PC-9 (cell line): Measurements from ENCODE around the gene FOXC2. TPM values are rescaled to one million over a fixed set of nuclear protein-coding genes. Genes with fewer than 3 reads are reported as not detected.

ENCODE experiments used
- BruUV-seq: library from RNA; stranded (reverse); fragments of 400-500 nt; replicated peaks from 2 replicates; lab custom pipeline; 2021; lab: Mats Ljungman, UMichigan
- CTCF ChIA-PET: fragments of 300-600 bp; sonication (Branson Sonifier 250); formaldehyde crosslinking; loops from one replicate; lab custom pipeline; 2022; ENCODE audit warnings: antibody characterized with exemption; lab: Charles Lee
- POLR2A ChIA-PET: fragments of 300-600 bp; sonication (Branson Sonifier 250); formaldehyde crosslinking; loops from one replicate; lab custom pipeline; 2022; ENCODE audit warnings: antibody characterized with exemption; ENCODE audit not compliant: unreplicated experiment; lab: Charles Lee
- DNase-seq, 2 experiments: peaks; one replicate each; pipeline versions ENCODE4 v3.0.0 to v3.0.0-alpha.2; 2015 to 2022; ENCODE audit warnings: mixed read lengths in 1 of 2
- H2AFZ ChIP-seq: fragments of 200-600 bp; sonication (generic); 2 replicates; pipeline ENCODE4 v1.8.1; 2017; ENCODE audit warnings: antibody characterized with exemption
- H3F3A ChIP-seq: fragments of 200-600 bp; sonication (generic); 2 replicates; pipeline ENCODE4 v1.8.1; 2017; ENCODE audit warnings: antibody characterized with exemption, mild to moderate bottlenecking, low read depth; ENCODE audit not compliant: insufficient read depth
- H3K27ac ChIP-seq: fragments of 200-600 bp; sonication (generic); 2 replicates; pipeline ENCODE4 v1.6.1; 2016; ENCODE audit warnings: mixed run types
- H3K27me3 ChIP-seq: fragments of 200-600 bp; sonication (generic); 2 replicates; pipeline ENCODE4 v1.6.1; 2016; ENCODE audit warnings: low read depth, mixed run types; ENCODE audit not compliant: insufficient read depth
- H3K36me3 ChIP-seq: fragments of 200-600 bp; sonication (generic); 2 replicates; pipeline ENCODE4 v1.6.1; 2016; ENCODE audit warnings: low read depth, mixed run types
- H3K4me1 ChIP-seq: fragments of 200-600 bp; sonication (generic); replicated peaks from 2 replicates; pipeline ENCODE4 v1.6.1; 2016; ENCODE audit warnings: mixed run types; ENCODE audit not compliant: insufficient read depth
- H3K4me2 ChIP-seq: fragments of 200-600 bp; sonication (generic); 2 replicates; pipeline ENCODE4 v1.6.1; 2017; ENCODE audit warnings: mixed run types
- H3K4me3 ChIP-seq: fragments of 200-600 bp; sonication (generic); 2 replicates; pipeline ENCODE4 v1.6.1; 2016; ENCODE audit warnings: mixed run types
- H3K79me2 ChIP-seq: fragments of 200-600 bp; sonication (generic); 2 replicates; pipeline ENCODE4 v1.6.1; 2017; ENCODE audit warnings: low read depth, mixed run types
- H3K9me2 ChIP-seq: fragments of 200-600 bp; sonication (generic); 2 replicates; pipeline ENCODE4 v1.8.1; 2017; ENCODE audit warnings: mild to moderate bottlenecking; ENCODE audit not compliant: insufficient read depth
- H3K9me3 ChIP-seq: fragments of 200-600 bp; sonication (generic); 2 replicates; pipeline ENCODE4 v1.8.1; 2016; ENCODE audit warnings: low read depth; ENCODE audit not compliant: insufficient read depth
- H4K20me1 ChIP-seq: fragments of 200-600 bp; sonication (generic); 2 replicates; pipeline ENCODE4 v1.8.1; 2017; ENCODE audit not compliant: insufficient read depth
- EZH2 ChIP-seq: fragments of 200-600 bp; sonication (generic); IDR thresholded peaks from 2 replicates; pipeline ENCODE4 v1.8.0; 2017; ENCODE audit warnings: antibody characterized with exemption, low read depth
- intact Hi-C: fragments of 100-400 bp; cut with micrococcal nuclease; formaldehyde crosslinking; loops from one replicate; pipeline ENCODE4 v1.10.0; 2022; ENCODE audit not compliant: unreplicated experiment
- total RNA-seq: library from RNA; stranded (reverse); gene quantifications from 2 replicates; pipeline ENCODE4 v1.2.3, GENCODE V29; 2021
- TF ChIP-seq, protein P1 (sequence below): fragments of 200-600 bp; sonication (generic); conservative IDR thresholded peaks from 2 replicates; pipeline ENCODE4 v1.6.1; 2017; ENCODE audit warnings: mixed run types, antibody characterized with exemption, mild to moderate bottlenecking, moderate library complexity

Gene FOXC2
- total RNA-seq, 1 experiment from 2014 or later, result not detected

DNA sequence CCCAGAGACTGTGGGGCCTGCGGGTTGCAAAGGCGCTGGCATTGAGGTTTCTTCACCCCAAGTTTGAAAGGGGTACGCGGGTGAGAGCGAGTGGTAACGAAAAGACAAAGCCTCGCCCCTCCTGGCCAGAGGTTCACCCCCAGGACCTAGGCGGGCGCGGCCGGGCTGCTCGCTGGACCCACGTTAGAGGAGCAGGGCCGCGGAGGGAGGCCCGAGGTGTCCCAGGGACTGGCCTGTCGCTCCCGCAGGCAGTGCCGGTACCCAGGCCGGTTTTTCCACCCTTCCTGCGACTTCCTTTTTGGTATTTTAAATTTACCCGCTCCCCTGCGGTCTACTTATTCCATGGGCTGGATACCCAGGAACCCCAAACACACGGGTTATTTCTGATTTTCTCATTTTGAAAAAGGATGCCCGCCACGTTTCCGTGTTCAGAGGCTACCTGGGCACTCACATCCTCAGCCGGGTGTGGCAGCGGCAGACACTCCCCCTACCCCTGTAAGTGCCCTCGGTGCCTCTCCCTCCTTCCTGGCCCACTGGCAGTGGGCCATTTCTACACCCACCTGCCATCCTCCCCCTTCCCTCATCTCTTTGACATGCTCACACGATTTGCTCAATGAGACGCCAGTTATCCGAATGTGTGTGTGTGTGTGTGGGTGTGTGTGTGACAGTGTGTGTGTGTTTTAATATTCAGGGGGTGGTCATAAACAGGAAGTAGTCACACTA, 10.1 kb downstream of the FOXC2 start:
- Histone ChIP-seq H3K9me2 (no peaks in the 10 kb centered on the region), H3K36me3 (no peaks in the 10 kb centered on the region), H2AFZ (no peak overlapping the region), H3K4me3 (no peak overlapping the region), H3K27me3 (peaks cover 77% of the 10 kb centered on the region), H4K20me1 (no peaks in the 10 kb centered on the region), H3K4me2 (no peak overlapping the region), H3K9me3 (no peaks in the 10 kb centered on the region), H3K79me2 (no peaks in the 10 kb centered on the region), H3K27ac (no peak overlapping the region), H3F3A (no peaks in the 10 kb centered on the region), H3K4me1 (no peaks in the 10 kb centered on the region)
- ChIA-PET POLR2A (no interaction called here), CTCF (no interaction called here)
- TF ChIP-seq EZH2, result no peak
- TF ChIP-seq, protein P1, sequence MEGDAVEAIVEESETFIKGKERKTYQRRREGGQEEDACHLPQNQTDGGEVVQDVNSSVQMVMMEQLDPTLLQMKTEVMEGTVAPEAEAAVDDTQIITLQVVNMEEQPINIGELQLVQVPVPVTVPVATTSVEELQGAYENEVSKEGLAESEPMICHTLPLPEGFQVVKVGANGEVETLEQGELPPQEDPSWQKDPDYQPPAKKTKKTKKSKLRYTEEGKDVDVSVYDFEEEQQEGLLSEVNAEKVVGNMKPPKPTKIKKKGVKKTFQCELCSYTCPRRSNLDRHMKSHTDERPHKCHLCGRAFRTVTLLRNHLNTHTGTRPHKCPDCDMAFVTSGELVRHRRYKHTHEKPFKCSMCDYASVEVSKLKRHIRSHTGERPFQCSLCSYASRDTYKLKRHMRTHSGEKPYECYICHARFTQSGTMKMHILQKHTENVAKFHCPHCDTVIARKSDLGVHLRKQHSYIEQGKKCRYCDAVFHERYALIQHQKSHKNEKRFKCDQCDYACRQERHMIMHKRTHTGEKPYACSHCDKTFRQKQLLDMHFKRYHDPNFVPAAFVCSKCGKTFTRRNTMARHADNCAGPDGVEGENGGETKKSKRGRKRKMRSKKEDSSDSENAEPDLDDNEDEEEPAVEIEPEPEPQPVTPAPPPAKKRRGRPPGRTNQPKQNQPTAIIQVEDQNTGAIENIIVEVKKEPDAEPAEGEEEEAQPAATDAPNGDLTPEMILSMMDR, result no peak
- intact Hi-C loops, result no loop called here
- BruUV-seq, result no TSS peak
- DNase-seq, result no peak

DNA sequence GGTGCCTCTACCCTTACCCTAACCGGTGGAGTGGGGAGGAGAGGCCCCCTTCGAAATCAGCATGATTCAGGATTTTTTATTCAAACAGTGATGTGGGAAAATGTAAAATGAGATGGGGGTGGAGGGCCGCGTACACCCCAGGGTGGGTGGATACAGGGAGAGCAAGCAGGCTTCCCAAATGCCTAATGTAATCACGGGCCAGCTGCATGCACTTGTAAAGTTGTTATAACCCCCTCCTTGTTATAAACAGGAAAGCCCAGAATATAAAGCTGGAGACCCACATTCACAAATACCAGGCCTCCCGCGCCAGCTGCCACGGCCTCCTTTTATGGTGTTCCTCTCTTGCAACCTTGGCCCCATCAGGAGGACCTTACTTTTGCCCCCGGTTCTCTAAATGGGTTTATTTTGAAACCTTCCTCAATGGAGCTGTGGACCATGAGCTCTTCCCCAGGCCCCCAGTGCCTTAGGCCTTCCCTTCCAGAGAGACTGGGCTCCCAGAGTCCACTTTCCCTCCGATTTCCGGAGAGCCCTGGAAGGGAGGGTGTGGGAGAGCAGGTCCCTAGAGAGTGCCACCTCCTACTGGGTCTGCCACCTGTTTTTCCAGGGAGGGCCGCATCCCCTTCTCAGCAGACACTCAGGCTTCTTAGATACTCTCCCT, 10.8 kb downstream of the FOXC2 start:
- no peak overlapping the region for H3K4me2 ChIP-seq
- H3K4me3 ChIP-seq, result no peak overlapping the region
- no peak overlapping the region for H2AFZ ChIP-seq
- TF ChIP-seq EZH2, result no peak
- TF ChIP-seq, protein P1, result no peak
- intact Hi-C loops, result no loop called here
- H3K4me1 ChIP-seq, result no peaks in the 10 kb centered on the region
- no peak for DNase-seq
- no TSS peak for BruUV-seq
- H3K27ac ChIP-seq, result no peak overlapping the region
- POLR2A ChIA-PET, result no interaction called here
- H3F3A ChIP-seq, result no peaks in the 10 kb centered on the region
- H3K36me3 ChIP-seq, result no peaks in the 10 kb centered on the region
- no peaks in the 10 kb centered on the region for H3K9me3 ChIP-seq
- no peaks in the 10 kb centered on the region for H3K79me2 ChIP-seq
- peaks cover 77% of the 10 kb centered on the region for H3K27me3 ChIP-seq
- H4K20me1 ChIP-seq, result no peaks in the 10 kb centered on the region
- CTCF ChIA-PET, result no interaction called here
- H3K9me2 ChIP-seq, result no peaks in the 10 kb centered on the region

DNA sequence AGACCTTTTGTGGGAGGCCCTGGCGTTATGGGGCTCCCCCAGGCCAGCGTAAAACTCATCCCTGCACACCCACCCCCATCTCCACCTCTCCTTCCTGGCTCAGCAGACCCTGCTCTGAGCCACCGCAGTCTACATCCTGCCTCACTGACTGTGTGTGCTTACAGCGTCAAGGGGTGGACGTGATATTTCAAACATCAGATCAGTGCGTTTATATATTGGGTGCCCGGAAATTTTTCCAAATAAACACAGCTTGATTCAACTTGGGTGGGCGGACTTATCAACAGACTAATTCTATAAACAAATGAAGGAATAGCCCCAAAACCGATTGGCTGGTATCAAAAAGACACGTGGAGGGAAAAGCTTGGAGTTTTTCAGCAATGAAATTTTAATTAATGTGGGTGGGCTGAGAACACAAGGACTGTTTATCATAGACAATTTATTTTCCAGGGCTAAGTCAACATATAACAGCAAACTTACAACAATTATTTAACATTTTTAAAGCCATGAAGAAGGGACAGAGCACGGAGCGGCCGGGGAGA, 11.5 kb downstream of the FOXC2 start, which contains the start of gene FOXL1:
Gene FOXL1, plus strand, starts transcription at position 489 of the 539 bp plus-strand sequence. CDS start 175 bp downstream, outside the sequence.
- no peaks in the 10 kb centered on the region for H3K4me1 ChIP-seq
- ChIA-PET POLR2A (no interaction called here), CTCF (no interaction called here)
- no peaks in the 10 kb centered on the region for H3F3A ChIP-seq
- H3K4me3 ChIP-seq, result no peak within 1 kb of the TSS
- H3K4me2 ChIP-seq, result no peak within 1 kb of the TSS
- no peaks in the 10 kb centered on the region for H4K20me1 ChIP-seq
- no peaks in the 10 kb centered on the region for H3K9me2 ChIP-seq
- intact Hi-C loops, result no loop called here
- H3K36me3 ChIP-seq, result no peaks in the 10 kb centered on the region
- DNase-seq, result no peak
- H3K27me3 ChIP-seq, result peaks cover 74% of the 10 kb centered on the region
- H3K79me2 ChIP-seq, result no peaks in the 10 kb centered on the region
- no peak within 1 kb of the TSS for H3K27ac ChIP-seq
- no peaks in the 10 kb centered on the region for H3K9me3 ChIP-seq
- BruUV-seq, result no TSS peak
- TF ChIP-seq, protein P1, result no peak
- TF ChIP-seq EZH2, result no peak
- H2AFZ ChIP-seq, result no peak within 1 kb of the TSS
